Prostate gland (tissue), 2 donors: ENCODE results near the gene FRMD4A. TPM values are rescaled to one million over a fixed set of nuclear protein-coding genes. Genes with fewer than 3 reads are reported as not detected.

Experiments
- DNase-seq: peaks from one replicate; pipeline ENCODE4 v3.0.0-alpha.2; 2019; ENCODE audit warnings: low spot score
- H3K27ac ChIP-seq, 2 donors: fragments of 200-600 bp; sonication (generic); 2 replicates each; pipeline ENCODE4 v1.5.1; 2017 to 2019
- H3K27me3 ChIP-seq: fragments of 200-600 bp; sonication (generic); replicated peaks from 2 replicates; pipeline ENCODE4 v1.5.1; 2019; ENCODE audit not compliant: insufficient read depth
- H3K36me3 ChIP-seq, 2 donors: fragments of 200-600 bp; sonication (generic); 1 replicate in 1 of 2; 2 replicates in 1 of 2; pipeline versions ENCODE4 v1.5.1 to v1.8.1; 2017 to 2019
- H3K4me1 ChIP-seq: fragments of 200-600 bp; sonication (generic); replicated peaks from 2 replicates; pipeline ENCODE4 v1.5.1; 2019
- H3K4me3 ChIP-seq, 2 donors: fragments of 200-600 bp; sonication (generic); 2 replicates each; pipeline ENCODE4 v1.5.1; 2017 to 2019
- H3K9me3 ChIP-seq: fragments of 200-600 bp; sonication (generic); 2 replicates; pipeline ENCODE4 v1.5.1; 2017
- POLR2A ChIP-seq: fragments of 450-650 bp; IDR thresholded peaks from one replicate; pipeline ENCODE4 v1.6.1; 2016; ENCODE audit warnings: antibody characterized with exemption, mild to moderate bottlenecking
- POLR2AphosphoS5 ChIP-seq: sonication (generic); formaldehyde crosslinking; IDR thresholded peaks from one replicate; pipeline ENCODE4 v1.6.1; 2017; ENCODE audit warnings: antibody characterized with exemption
- WGBS: methylation state at CpG from one replicate; pipeline ENCODE4 v1.1.5; 2018; 5-methylcytosine and 5-hydroxymethylcytosine counted together
- intact Hi-C: fragments of 100-400 bp; cut with DNase I; formaldehyde crosslinking; loops from one replicate; pipeline ENCODE4 v1.14.2; 2022
- total RNA-seq, 2 donors: library from RNA; depleted of rRNA; stranded (reverse); fragments of >200 nt; gene quantifications; one replicate each; pipeline ENCODE4 v1.1.0, GENCODE V29; 2016
- TF ChIP-seq, protein P1 (sequence below), 4 experiments: fragments of 200-600 bp in 2 of 4; fragments of 450-650 bp in 2 of 4; sonication (generic) in 2 of 4; IDR thresholded peaks; 1 replicate in 3 of 4; 2 replicates in 1 of 4; pipeline ENCODE4 v1.5.1; 2016 to 2019; ENCODE audit warnings: antibody characterized with exemption in 4 of 4, mild to moderate bottlenecking in 2 of 4, moderate library complexity in 2 of 4

Gene FRMD4A
- total RNA-seq, 2 donors from 2014 or later: 38.0 to 53.2 TPM

DNA sequence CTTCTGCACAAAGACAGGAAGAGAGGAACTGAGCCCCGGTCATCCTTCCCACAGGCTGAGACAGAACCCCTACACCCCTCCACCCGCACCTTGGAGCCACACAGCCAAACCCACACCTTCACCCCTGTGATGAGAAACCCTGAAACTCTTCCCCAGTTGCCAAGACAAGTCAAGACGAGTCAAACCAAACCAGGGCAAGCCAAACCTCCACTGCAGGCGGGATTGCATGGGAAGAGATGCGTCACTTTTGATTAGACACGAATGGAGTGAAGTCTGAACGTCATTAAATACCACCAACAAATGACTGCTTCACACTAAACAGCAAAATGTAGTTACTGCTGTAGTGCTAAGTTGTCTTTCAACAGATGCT, 670.2 kb downstream of the FRMD4A start:
- H3K27ac ChIP-seq: peak overlapping the region in 1 of 2 donors; percentile 42
- no peak for DNase-seq
- intact Hi-C loops: loop anchor here (2.0 to 10.0 kb wide), 3 partner anchors 46 to 434 kb away; no protein-coding TSS in a partner anchor

DNA sequence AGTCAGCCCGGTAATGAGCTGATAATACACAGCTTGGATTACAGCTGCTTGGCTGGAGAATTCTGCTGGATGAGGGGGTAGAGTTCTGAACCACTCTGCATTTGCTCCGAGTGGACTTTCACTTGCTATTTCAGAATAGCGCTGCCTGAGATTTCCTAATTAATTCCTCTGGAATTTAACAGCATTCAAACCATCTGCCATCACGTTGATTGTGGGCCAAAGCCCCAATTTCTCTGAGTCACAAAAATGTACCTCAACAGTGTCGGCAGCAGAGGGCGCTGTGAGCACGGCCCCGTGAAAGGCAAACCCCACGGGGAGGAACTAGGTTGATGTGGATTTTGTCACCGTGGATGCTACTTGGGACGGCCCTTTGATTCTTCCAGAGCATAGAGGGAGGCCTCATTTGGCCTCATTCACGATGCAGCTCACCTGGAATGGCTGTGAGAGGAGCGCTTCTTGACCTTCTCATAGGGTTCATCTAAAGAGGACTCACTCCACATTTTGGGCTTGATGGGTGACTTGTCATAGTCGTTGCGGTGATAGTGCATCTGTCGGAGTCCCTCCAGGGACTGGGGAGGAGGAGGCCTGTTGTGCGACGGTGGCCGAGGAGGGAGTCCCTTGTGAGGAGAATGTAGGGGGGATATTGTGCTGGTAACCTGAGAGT, 670.7 kb downstream of the FRMD4A start:
- intact Hi-C loops: loop anchor here (2.0 to 10.0 kb wide), 3 partner anchors 45 to 435 kb away; no protein-coding TSS in a partner anchor
- DNase-seq: peak; percentile 30
- 19% methylated on average over 19 of the region's 19 CpGs for WGBS
- H3K27ac ChIP-seq: peak overlapping the region in 1 of 2 donors; percentile 42
- H3K27me3 ChIP-seq: no peaks in the 10 kb centered on the region
- H3K36me3 ChIP-seq: peaks cover 4 to 5% of the 10 kb centered on the region in 2 donors
- H3K4me1 ChIP-seq: no peaks in the 10 kb centered on the region
- H3K9me3 ChIP-seq: no peaks in the 10 kb centered on the region
- H3K4me3 ChIP-seq: no peak overlapping the region
- TF ChIP-seq POLR2A (no peak), POLR2AphosphoS5 (peak; percentile 47)
- TF ChIP-seq, protein P1, sequence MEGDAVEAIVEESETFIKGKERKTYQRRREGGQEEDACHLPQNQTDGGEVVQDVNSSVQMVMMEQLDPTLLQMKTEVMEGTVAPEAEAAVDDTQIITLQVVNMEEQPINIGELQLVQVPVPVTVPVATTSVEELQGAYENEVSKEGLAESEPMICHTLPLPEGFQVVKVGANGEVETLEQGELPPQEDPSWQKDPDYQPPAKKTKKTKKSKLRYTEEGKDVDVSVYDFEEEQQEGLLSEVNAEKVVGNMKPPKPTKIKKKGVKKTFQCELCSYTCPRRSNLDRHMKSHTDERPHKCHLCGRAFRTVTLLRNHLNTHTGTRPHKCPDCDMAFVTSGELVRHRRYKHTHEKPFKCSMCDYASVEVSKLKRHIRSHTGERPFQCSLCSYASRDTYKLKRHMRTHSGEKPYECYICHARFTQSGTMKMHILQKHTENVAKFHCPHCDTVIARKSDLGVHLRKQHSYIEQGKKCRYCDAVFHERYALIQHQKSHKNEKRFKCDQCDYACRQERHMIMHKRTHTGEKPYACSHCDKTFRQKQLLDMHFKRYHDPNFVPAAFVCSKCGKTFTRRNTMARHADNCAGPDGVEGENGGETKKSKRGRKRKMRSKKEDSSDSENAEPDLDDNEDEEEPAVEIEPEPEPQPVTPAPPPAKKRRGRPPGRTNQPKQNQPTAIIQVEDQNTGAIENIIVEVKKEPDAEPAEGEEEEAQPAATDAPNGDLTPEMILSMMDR (IDR thresholded peaks at IDR 0.05): peak; percentile 72 to 96 (median 93)

More for the DNA sequence above, 670.2 kb downstream of the FRMD4A start:
- Histone ChIP-seq H3K4me1 (no peaks in the 10 kb centered on the region), H3K36me3 (peaks cover 4 to 8% of the 10 kb centered on the region in 2 donors), H3K4me3 (no peak overlapping the region), H3K27me3 (no peaks in the 10 kb centered on the region), H3K9me3 (no peaks in the 10 kb centered on the region)
- no peak for TF ChIP-seq POLR2AphosphoS5
- 32% methylated on average over 7 of the region's 7 CpGs for WGBS

DNA sequence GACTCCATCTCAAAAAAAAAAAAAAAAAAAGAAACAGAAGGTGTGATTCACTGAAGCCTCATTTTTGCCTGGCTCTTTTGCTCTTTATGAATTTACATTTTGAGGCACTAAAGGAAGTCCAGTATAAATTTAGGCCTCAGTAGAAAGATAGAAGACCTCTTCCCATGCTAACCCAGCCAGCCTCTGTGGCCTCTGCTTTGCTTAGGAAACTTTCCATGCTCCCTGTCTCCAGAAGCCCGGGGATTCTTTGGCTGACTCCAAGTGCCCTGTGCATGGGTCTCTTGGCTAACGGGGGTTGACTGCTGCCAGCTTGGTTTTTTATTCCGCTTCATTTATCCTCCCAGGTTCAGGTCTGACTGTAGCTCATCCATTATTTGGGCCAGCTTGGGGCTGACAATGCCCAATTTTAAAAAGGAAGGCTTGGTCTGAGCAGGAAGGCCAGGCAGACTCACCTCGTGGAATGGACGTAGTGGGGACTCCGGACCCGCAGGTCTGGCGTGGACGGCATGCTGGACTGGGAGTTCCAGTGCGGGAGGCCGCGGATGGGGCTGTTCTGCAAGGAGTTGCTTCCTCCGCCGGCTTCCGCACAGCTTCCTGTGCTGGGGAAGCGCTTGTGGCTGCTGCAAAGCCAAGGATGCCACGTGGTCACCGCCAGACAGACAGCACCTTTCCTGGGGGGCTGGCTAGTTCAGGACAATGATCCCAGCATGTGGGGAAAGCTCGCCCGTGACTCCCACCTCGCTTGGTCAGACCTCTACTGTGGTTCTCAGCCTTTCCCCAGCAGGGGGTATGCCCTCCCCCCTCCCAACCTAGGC, 671.6 kb downstream of the FRMD4A start:
- Histone ChIP-seq H3K4me3 (no peak overlapping the region), H3K36me3 (peaks cover 4 to 5% of the 10 kb centered on the region in 2 donors), H3K4me1 (no peaks in the 10 kb centered on the region), H3K27me3 (no peaks in the 10 kb centered on the region), H3K9me3 (no peaks in the 10 kb centered on the region), H3K27ac (no peak overlapping the region)
- intact Hi-C loops: no loop called here
- 49% methylated on average over 21 of the region's 21 CpGs for WGBS
- TF ChIP-seq POLR2AphosphoS5: no peak
- no peak for TF ChIP-seq POLR2A
- TF ChIP-seq, protein P1 (IDR thresholded peaks at IDR 0.05): no peak
- no peak for DNase-seq

DNA sequence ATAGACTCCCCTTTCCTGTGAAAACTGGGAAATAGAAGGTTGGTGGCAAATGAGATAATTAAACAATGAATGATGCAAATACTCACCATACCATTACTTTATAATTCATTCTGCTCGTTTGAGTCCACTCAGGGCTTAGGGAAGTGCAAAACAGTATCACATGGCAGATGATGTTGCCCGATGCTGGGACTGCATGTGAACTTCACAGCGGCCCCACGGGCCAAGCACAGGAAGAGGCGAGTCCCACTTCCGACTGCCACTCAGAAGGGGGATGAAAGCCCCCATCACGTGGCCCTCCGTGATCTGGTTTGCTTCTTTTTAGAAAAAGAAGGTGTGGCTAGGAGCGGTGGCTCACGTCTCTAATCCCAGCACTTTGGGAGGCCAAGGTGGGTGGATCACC, 672.5 kb downstream of the FRMD4A start:
- DNase-seq: no peak
- Histone ChIP-seq H3K27me3 (no peaks in the 10 kb centered on the region), H3K36me3 (peaks cover 4 to 5% of the 10 kb centered on the region in 2 donors), H3K4me3 (no peak overlapping the region), H3K27ac (no peak overlapping the region), H3K4me1 (no peaks in the 10 kb centered on the region), H3K9me3 (no peaks in the 10 kb centered on the region)
- WGBS: 79% methylated on average over 10 of the region's 10 CpGs
- TF ChIP-seq POLR2AphosphoS5: no peak
- TF ChIP-seq POLR2A: no peak
- TF ChIP-seq, protein P1 (IDR thresholded peaks at IDR 0.05): no peak
- intact Hi-C loops: no loop called here

DNA sequence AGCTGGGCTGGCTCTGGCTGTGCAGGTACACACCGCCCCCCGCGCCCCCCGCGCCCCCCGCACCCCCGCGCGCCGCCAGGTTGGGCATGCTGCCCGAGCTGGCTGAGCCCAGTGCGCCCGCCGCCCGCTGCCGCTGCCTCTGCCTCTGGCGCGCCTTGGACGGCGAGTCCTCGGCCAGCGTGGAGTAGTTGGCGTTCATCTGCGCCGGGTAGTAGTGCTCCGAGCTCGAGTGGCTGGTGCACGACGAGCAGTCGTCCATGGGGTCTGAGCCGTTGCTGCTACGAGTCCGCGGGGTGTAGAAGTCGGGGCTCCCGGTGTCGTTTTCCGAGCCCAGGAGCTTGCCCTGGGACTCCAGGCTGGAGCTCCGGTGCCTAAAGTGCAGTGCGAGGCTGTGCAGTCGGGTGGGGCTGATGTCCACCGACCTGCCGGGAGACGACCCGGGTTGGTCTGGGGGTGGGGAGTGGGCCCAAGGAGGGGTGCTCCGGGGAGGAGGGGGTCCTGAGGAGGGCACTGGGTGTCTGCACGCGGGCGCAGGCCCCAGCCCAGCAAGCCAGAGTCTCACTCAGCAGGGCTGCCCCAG, 673.5 kb downstream of the FRMD4A start:
- 89% methylated on average over 40 of the region's 49 CpGs for WGBS
- Histone ChIP-seq H3K36me3 (peaks cover 4 to 5% of the 10 kb centered on the region in 2 donors), H3K27me3 (no peaks in the 10 kb centered on the region), H3K4me3 (no peak overlapping the region), H3K27ac (no peak overlapping the region), H3K4me1 (no peaks in the 10 kb centered on the region), H3K9me3 (no peaks in the 10 kb centered on the region)
- intact Hi-C loops: no loop called here
- TF ChIP-seq POLR2A (no peak), POLR2AphosphoS5 (no peak)
- TF ChIP-seq, protein P1 (IDR thresholded peaks at IDR 0.05): no peak
- DNase-seq: no peak
